Right renal pelvis (tissue), 4 donors: ENCODE data around the gene ADAMTS14. TPM values are rescaled to one million over a fixed set of nuclear protein-coding genes. Genes with fewer than 3 reads are reported as not detected.

Experiments
- DNase-seq, 4 donors: peaks; one replicate each; pipeline ENCODE4 v3.0.0-alpha.2; 2013; ENCODE audit warnings: low read depth in 4 of 4, low spot score in 3 of 4, missing footprints in 1 of 4
- polyA plus RNA-seq, 4 donors: library from polyadenylated mRNA; unstranded; fragments of 120-200 nt; gene quantifications; one replicate each; pipeline ENCODE4 v1.2.1, GENCODE V29; 2013; ENCODE audit not compliant: insufficient read length in 4 of 4

Gene ADAMTS14
- polyA plus RNA-seq, 4 donors, result 0.96 to 1.3 (median 1.2) TPM

- no peak for DNase-seq
Observed at GRCh38 chr10:70779088-70779487, 106.8 kb downstream of the ADAMTS14 start.

- no peak for DNase-seq
Observed at GRCh38 chr10:70779511-70780369, 107.4 kb downstream of the ADAMTS14 start.

- no peak for DNase-seq
Observed at GRCh38 chr10:70780370-70780760, 108.1 kb downstream of the ADAMTS14 start.

GRCh38 chr10:70780772-70781171 is 108.5 kb downstream of the ADAMTS14 start:
- no peak for DNase-seq

DNA sequence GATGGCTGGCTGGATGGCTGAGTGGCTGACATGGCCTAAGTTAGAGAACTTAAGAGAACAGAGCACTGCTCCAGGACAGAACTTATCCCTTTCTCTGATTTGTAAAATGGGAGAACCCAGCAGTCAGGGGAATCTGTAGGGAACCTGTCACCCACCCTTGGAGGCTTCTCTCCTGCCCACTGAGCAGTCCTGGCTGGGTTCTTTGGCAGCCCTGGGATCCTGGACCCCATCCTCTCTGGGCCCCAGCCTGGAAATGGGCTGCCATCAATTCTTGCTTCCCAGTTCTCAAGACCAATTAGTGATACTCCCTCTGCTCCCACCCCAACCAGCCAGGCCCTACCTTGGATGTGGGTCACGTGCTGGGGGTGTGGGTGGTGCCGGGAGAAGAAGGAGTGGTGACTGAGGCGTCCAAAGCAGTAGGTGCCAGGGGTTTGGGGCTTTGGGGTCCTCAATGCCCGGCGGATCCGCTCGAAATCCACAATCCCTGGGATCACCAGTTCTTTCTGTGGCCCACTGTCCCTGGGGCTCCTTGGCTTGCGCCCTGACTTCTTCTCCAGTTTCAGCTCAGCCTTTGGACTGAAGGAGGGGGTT is 109.2 kb downstream of the ADAMTS14 start:
- no peak for DNase-seq

DNA sequence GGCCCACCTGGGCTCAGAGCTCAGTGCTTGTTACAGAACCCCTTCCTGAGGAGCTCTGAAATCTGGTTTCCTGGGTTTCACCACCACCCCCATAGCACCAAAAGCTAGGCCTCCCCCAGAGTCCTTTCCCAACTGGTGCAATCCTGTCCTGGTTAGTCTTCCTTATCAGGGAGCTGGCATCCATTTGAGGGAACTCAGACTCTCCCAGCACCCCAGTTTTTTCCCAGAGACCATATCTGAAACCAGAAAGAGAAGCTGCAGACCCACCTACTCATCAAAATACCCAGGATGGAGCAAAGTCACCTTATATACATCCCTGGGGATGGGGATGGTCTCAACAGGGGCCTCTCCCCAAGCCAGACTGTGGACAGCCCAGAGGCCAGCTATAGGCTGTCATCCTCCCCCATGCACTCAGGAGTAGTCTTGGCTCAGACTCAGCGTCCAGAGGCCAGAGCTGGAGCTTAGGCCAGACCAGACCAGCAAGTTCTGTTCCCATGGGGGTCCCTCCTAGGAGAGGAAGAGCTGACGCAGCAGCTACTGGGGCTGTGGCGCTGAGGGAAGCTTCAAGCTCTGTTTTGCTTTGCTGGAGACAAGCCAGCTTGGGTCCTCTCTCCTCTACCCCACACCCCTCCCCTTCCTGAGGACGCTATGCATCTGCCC is 109.9 kb downstream of the ADAMTS14 start:
- no peak for DNase-seq

GRCh38 chr10:70782746-70783680 is 110.7 kb downstream of the ADAMTS14 start:
- no peak for DNase-seq

GRCh38 chr10:70784016-70784415 is 111.7 kb downstream of the ADAMTS14 start:
- DNase-seq, result no peak

DNA sequence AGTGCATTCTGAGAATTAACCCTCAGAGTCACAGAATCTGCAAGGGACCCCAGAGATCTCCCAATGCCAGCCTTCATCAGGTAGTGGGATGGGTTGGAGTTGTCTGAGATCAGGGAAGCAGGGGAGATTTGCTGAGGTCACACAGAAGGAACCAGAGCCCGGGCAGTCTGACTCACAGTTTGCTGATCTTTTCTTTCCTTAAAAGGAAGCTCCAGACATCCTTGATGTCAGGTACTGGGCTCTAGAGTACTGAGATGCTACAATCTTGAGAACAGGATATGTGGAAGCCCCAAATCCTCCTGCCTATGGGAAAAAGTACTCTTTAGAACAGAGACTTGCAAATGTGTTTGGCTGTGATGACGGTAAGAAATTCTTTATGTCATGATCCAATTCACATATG is 112.2 kb downstream of the ADAMTS14 start:
- DNase-seq, result no peak

DNA sequence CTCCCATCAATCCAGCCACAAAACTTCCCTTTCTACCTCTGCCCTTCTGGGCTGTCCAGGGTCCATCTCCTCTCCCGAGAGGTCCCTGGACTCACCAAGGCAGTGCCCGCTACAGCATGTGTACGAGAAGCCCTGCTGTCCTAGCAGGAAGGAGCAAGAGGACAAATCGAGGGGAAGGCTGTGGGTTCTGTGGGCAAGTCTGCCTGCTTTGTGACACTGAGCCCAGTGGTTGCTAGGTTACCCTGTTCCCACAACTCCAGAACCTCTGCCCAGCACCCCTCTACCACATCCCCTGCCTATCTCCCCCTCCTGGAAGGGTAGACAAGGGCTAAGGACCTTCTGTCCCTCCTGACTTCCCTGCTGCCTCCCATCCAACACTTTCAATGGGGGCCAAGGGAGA is 112.9 kb downstream of the ADAMTS14 start, which contains the start of gene TBATA:
TSS of gene TBATA (minus strand) at position 188 of the 400 bp plus-strand sequence. CDS start 1,998 bp downstream, outside the sequence.
- DNase-seq, result no peak

- no peak for DNase-seq
Observed at GRCh38 chr10:70786799-70787415, 114.6 kb downstream of the ADAMTS14 start.

GRCh38 chr10:70791386-70792039 is 119.2 kb downstream of the ADAMTS14 start:
- no peak for DNase-seq

- DNase-seq, result no peak
Observed at GRCh38 chr10:70795613-70796012, 123.3 kb downstream of the ADAMTS14 start.

- no peak for DNase-seq
Observed at GRCh38 chr10:70797840-70798239, 125.5 kb downstream of the ADAMTS14 start.

GRCh38 chr10:70799124-70799523 is 126.8 kb downstream of the ADAMTS14 start:
- no peak for DNase-seq

- no peak for DNase-seq
Observed at GRCh38 chr10:70801854-70802253, 129.5 kb downstream of the ADAMTS14 start.

DNA sequence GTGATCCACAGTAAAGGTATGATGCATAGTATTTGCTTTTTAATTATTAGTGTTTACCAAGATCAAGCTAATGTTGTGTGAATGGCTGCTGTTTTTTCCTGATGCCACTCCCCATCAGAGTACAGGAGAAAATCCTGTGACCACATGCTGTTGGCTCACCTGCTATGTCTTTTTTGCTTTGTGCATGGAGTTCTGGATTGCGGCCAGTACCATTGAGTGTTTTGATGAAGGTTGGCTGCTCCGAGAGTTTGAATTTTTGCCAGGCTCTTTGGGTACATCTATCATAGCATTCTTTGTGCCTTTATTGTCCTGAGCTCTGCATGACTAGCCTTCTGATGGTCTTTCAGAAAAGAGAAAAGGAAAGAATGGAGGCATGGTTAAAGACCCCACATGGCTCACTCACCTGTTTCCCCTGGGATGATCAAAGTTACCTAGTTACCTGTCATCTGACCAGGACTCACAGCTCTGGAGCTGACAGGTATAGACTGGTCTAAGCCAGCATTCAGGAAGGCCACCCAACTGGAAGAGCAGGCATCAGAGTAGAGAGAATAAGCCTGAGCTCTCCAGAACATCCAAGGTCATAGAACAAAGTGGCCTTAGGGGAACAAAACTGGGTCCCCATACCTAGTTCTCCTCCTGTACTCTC is 131.6 kb downstream of the ADAMTS14 start:
- DNase-seq, result no peak

GRCh38 chr10:70804421-70804808 is 132.1 kb downstream of the ADAMTS14 start:
- no peak for DNase-seq

DNA sequence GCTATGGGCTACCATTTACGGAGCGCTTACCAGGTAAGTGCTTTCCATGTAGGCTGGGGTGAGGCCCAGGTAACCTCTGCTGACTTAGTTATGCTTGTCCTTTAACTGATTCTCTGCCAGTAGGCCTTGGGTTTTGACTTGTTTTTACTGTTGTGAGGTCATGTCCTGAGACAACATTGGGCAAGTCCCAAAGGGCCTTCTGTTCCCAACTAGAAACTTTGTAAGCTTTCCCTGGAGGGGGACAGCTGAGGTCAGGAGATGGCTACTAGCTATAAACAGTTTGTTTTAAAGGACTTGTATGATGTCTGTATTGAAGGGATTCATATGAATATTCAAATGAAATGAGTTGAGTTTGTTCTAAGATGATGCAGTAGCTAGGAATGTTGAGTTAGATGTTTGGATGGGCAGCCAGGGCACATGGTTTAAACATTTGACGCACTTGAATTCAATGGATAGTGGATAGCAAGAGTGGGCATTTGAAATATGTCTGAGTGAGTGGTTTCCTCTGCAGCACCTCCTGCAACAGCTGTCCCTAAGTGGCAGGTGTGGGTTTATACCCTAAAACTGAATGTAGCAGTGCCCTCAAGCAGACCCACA is 133.4 kb downstream of the ADAMTS14 start:
- no peak for DNase-seq
